NCI-H2196 (cell line): Measurements from ENCODE around the gene C18orf32.
A peak's percentile ranks its signal among the peaks of the same experiment; 100 is the strongest.
"Not testable (repeated sequence)": the region's sequence is repeated elsewhere in the genome, so short reads cannot be mapped to it uniquely, and the experiment has no call there.

ENCODE experiments used
- DNase-seq: peaks from one replicate; lab custom pipeline; 2025; ENCODE audit not compliant: unreplicated experiment; lab: John Stamatoyannopoulos, UW

C18orf32 gene

DNA sequence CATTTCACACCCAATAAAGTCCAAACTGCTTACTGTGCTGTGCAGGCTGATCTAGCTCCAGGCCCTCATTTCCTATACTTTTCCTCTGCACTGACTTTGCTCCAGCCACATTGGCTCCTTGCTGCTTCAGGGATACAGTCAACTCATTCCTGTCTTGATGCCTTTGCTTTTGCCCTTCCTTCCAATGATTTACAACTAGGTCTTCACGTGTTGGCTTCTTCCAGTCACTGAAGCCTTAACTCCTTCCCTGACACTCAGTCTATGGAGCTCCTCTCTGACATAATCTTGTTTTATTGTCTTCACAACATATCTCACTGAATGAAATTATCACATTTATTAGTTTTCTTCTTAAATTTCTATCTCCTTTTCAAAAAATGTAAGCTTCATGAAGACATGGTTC, 16.9 kb upstream of the C18orf32 start:
- DNase-seq, result no peak

DNA sequence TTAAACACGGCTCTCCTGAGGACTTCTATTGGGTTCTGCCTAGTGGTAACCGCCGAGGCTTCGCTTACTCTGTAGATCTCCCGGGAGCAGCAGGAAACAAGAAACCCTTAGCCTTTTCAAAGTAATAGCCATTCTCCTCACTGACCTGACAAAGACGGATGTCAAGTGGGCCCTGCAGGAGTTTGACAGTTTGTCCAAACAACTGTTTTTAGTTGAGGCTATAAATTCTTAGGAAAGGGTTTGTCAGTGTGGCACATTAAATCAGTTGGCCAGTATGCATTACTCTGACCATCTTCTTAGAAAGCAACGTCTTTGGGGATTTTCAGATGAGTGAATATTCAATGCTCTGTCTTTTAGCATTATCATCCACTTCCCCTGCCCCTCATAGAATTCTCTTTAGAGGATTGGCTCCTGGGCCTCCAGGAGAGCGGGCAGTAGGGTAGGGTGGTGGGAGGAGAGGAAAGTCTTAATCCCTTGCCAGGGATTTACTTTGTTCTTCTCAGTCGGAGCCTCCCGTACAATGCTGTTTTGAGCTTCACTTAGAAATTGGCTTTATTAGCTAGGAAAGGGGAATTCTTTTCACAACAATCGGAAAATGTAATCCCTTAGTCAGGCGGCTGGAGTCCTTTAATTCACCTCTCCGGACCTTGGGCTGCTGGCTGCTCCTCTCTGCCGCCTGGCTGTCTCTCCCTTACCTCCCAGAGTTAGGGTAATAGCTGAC, 13.3 kb upstream of the C18orf32 start:
- DNase-seq, result no peak

DNA sequence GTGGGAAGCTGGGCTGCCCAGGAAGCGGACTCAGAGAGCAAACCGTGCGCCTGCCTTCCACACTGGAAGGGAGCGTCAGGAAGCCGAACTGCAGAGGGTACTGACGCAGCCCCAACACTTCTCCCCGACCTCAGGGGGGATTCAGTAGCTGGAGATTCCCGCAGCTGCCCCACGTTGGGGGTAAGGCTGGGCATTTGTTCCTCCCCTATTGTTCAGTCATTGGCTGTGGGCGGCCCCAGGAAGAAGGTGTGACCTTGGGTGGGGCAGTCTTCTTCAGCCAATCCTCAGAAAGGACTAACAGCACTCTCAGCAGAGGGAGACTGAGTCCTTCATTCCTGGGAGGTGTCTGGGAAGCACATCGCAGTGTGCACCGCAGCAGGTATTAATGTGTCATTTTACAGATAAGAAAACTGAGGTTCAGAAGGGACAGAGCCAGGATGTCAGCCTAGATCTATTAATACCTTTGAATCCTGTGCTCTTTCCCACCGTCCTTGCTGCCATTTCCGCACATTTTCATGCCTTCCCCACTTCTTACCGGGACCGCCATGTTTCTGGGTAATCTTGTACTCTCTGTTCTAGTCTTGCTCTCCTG, 12.1 kb upstream of the C18orf32 start:
- no peak for DNase-seq

DNA sequence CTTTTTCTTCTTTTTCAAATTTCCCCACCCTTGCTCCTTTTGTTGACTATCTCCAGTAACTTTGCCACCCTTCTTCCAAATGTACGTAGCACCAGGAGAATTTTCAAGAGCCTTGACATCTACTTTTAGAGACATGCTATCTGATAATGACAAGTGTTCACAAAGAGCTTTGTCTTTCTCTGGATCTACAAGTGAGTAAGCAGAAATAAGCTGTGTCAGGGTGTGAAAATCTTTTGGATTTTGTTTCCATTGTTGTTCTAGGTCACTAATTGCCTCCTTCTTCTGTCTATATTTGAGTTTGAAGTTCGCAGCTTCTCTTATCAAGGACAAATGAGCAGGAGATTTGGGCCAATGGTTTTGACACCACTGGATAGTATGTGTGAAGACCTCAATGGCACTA, 8.4 kb upstream of the C18orf32 start:
- no peak for DNase-seq

DNA sequence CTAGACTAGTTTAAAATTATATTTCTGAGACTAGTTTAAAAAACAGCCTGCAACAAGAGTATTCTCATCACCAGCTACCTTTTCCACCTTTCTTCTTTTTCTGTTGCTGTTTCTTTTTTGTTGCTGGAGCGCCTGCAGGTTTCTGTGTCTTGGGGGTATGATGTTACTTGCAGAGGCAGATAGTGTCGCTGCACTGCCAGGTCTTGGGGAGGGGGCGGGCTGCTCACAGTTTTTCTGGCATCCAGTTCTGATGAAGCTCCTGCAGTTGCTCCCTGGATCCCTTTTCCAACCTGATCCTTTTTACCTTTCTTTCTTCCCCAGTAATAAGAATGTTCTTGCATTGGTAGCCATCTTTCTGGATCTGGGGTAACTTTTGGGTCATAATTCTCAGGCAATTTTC, 8.0 kb upstream of the C18orf32 start:
- DNase-seq, result no peak

DNA sequence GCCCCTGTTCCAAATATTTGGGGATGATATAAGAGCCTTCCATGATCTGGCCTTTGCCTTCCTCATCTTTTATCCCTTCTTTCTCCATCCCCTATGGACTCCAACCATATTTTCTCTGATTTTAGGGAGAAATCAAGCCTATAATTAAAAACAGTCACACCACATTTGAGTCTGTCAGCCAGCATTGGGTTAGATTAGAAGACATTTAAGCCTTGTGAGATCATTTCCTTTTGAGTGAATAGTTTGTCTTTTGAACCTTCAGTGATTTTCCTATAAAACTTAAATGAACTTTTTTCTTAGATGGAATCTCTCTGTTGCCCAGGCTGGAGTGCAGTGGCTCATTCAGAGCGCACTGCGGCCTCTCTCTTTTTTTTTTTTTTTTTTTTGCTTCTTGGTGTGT, 7.6 kb upstream of the C18orf32 start:
- DNase-seq, result no peak

DNA sequence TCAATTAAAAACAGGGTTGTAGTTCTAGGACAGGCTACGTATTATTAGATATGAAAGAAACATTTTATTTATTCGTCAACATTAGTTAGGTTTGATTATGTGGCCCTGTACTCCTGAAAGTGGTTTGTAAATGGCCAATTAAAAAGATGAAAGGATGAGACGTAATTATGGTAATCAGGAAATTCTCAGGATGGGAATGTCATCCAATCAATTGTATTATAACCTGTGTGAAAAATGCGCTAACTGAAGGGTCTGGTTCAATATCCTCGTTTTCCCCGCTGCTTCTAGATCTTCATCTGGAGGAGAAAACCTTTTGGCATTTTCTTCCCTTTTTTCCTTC, 5.6 kb upstream of the C18orf32 start:
- DNase-seq, result no peak

DNA sequence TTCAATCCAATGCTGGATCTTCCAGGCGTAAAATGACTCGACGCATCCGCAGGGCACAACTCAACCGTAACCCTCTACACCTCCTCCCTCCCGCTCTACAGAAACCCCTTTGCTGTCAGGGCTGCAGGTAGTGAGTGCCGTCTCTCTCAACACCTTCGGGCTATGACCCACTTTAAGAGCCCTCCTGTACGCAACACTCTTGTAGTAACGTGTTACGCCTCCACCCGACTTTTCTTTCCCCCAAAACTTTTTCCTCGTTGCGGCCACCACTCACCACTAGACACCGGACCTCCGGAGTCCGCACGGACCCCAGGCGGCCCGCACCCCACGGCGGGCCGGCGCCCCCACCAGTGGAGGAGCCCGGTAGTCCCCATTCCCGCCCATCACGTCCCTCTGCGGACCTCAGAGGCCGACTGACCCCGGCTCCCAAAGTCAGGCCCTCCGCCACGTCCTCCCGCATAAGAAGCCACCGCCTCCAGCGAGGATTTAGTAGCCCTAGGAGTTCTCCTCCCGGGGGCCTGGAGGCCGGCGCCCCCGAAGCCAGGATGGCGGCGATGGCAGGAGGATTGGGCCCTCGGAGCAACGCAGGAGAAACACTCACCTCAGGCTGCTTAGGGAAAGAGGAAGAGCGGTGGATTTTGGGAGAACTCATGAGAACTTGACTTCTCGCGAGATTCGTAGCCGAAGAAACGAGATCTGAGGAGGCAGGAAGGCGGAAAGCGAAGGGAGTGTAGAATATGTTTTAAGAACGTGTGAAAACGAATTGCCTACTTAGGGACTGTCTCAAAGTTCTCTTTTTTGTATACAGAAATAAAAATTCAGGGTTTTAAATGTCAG, 5.0 kb upstream of the C18orf32 start, which contains the start of gene RPL17:
TSS of gene RPL17 (minus strand) at position 609 of the 837 bp plus-strand sequence.
- DNase-seq, result peak; percentile 98

DNA sequence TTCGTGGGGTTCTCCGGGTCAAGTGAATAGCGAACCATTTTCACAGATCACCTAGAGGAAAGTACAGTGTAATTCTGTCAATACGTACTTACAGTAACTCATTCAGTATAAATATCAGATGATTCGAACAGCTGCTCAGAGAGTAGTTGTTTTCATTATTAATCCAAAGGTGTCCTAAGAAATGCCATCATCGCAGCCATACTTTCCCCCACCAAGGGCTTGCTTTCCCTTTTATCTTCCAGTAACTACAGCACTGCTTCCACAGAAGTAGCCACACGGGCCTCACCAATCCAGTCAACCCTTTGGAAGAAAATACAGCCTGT, 4.5 kb upstream of the C18orf32 start:
- DNase-seq, result no peak

DNA sequence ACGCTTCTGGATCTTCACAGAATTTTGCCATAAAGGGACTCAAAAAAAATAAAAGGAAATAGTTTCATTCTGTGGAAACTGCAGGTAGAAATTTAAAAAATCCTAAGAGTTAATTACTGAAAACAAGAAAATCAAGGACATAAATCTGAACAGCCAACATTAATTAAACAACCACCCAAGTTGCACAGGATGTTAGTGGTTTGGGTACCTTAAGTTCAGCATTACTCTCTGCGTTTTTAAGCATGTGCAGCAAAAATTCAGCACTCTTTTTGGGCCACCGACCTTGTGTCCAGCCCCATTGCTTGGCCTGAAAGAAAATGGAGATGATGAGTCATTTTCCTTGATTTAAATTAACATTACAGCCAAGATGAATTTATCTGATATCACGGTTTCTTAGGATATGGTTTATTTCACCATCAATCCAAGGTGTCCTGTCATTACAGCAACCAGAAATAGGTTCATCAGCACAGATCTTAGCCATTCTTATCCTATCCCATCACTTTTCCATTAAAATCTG, 3.3 kb upstream of the C18orf32 start:
- DNase-seq, result no peak

DNA sequence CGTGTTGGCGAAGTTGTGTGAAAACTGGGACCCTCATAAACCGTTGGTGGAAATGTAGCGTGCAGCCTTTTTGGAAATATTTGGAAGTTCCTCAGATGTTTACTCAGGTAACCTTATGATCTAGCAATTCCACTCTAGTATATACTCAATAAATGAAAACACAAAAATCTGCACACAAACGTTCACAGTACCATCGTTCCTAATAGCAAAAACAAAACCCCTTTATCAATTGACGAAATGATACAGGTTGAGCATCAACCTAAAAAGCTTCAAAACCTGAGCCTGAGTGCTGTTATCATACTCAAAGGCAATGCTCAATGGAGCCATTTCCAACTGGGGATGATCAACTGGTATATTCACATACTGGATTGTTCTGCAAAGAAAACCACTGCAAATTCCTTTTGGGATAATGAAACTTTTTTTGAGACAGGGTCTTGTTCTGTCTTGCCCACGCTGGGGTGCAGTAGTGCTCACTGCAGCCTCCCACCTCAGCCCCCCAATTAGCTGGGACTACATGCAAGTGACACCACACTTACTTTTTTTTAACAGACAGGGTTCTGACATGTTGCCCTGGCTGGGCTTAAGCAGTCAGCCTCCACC, 777 bp upstream of the C18orf32 start:
- DNase-seq, result no peak

DNA sequence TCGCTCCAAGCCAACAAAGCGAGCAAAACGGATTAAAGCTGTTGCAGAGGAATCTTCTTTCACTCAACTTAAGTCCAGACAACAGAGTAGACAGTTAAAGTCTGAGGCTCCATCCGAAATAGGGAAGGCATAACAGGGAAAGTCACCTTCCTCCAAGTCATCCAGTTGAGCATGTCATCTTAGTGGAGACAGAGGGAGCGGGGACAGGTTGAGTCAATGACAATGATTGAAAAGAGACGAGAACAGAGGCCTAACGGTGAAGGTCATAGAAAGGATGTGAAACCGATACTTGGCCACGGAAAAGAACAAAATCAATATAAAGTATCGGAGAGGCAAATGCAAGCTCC, 455 bp downstream of the C18orf32 start:
- no peak for DNase-seq

DNA sequence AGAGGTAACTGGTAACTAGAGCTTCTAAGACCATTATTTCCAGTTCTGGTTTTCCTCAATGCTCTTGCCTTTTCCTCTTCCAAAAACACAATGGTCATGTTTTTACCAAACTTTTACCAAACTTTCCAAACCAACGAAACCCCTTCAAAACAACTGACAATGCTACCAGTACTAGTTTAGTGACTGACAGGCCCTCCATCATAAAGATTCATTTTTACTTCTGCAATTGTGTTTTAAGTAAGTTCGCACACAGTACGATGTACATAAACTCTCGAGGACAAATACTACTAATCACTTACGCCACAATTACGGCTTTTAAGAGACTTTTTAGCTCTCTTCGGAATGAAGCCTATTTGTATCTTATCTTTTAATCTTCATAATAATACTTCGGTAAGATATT, 900 bp downstream of the C18orf32 start:
- DNase-seq, result no peak

DNA sequence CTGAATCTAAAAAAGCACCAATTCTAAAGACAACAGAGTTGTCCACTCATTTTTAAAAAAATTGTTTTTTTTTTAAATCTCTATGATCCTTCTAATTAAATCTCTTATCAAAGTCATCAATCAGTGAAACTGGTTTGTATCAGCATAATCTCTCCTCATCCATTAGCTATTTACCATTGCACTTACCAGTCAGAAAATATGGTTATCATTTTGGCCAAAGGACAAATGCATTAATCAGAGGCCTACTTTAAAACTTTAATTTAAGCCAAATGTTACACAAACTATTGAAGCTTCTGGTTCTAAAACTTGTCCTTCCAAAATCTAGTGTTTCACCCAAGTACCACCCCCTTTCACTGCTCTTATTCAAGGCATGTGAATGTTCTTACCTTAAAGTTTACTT, 3.8 kb downstream of the C18orf32 start:
- DNase-seq, result no peak

DNA sequence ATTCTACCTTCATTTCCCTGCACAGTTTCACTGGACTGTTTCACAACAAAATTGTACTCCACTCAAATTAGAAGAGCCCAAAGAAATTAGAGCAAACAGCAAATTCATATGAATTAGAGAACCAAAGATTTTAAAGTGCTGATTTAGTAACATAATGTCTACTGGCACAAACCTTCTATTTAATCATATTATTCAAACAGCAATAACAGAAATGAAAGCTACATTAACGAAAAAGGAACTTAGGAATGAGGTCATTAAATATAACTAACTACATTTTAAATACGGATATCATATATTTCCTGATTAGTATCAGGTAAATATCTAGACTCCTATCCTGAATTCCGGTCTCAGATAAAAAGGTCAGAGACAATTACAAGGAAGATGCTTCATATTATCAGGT, 5.1 kb downstream of the C18orf32 start:
- DNase-seq, result no peak

DNA sequence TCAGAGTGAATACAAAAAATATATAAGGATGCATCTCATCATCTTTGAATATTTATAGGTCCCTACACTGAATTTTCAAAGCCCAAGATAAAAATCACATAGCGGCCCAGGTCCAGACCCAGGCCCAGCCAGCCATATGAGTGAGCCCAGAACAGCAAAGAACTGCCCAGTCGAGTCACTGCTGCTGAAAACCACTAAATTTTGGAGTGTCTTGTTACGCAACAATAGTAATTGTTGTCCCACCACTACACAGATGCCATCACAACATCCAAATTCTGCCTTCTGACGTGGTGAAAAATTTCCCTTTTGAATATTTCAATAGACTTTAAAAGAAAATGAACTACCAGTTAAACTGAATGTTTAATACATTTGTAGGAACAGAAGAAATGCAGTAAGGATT, 5.7 kb downstream of the C18orf32 start:
- no peak for DNase-seq

DNA sequence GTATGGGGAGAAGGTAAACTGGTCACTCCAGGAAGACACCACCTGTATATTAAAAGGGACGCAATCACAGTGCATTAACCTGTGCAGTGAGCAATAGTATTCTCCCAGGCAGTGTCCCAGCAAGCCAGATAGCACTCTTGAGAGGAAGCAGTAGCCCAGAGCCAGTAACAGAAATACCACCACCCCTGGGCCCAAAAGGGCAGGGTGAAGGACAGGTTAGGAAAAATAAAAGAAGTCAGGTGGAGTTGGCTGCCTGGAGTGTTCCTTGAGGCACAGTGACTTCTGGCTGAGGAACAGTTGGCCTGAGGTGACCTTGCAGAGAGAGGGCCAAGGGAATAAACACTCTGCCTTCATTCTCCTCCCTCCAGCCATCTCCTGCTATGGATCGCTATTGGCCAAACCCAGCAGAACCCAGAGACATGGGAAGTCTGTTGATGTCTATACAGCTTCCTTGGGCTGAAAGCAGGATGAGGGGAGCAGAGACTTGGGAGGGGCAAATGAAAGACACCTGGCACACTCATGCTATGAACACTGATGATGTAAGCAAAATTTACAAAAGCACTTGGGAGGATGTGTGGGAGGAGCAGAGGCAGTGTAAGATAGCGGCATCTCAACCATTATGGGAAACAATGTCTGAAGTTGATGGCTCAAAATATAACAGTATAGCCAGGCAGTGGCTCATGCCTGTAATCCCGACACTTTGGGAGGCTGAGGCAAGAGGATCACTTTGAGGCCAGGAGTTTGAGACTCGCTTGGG, 7.5 kb downstream of the C18orf32 start:
- no peak for DNase-seq

DNA sequence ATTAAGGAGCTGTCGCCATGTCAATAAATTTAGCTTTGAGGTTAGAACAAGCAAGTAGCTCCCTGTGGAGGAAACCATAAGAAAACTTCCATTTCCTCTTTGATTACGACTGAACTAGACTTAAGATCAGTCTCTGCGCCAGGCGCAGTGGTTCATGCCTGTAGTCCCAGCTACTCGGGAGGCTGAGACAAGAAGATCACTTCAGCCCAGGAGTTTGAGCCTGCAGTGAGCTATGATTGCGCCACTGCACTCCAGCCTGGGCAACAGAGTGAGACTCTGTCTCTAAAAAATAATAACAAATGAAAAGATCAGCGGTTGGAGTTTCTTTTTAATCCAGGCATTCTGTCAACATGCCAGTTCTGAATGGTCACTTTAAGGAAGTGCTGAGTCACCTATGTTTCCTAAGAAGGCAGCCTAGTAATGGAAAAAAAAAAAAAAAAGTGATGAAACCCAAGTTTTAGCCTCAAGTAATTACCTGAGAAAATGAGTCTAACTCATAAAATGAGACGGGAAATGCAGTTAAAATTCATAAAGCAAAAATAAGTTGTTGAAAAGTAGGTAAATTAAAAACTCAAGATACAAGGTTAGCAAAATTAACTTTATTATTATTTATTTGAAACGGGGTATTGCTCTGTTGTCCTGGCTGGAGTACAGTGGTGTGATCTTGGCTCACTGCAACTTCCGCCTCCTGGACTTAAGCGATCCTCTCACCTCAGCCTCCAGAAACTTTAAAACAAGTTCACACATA, 10.2 kb downstream of the C18orf32 start:
- DNase-seq, result no peak

DNA sequence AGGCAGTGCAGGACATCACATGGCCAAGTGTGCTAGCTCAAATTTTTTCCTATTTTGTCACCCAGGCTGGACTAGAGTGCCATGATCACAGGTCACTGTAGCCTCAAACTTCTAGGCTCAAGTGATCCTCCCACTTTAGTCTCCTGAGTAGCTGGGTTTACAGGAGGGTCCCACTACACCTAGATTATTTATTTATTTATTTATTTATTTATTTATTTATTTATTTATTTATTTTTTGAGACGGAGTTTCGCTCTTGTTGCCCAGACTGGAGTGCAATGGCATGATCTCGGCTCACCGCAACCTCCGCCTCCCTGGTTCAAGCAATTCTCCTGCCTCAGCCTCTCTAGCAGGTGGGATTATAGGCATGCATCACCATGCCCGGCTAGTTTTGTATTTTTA, 12.1 kb downstream of the C18orf32 start:
- not testable (repeated sequence) for DNase-seq

DNA sequence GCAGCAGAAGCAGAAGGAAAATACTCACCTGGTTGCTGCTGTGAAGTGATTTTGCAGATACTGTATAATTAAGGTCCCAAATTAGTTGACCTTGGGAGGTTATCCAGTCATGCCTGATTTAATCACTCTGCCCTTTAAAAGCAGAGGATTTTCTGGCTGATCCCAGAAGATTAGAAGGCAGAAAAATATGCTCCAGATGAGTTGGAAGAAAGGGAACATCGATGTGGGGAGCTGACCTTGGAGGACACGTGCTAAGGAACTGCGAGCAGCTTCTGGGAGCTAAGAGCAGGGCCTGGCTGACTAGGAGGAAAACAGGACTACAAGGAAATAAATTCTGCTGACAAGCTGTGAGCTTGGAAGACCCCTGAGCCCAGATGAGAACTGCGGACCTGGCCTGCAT, 13.3 kb downstream of the C18orf32 start:
- DNase-seq, result no peak
